ENCODE data around the gene SENP1. TPM values are rescaled to one million over a fixed set of nuclear protein-coding genes. Genes with fewer than 3 reads are reported as not detected.

Gene SENP1
- total RNA-seq, 4 donors from 2014 or later = 2.2 to 20.3 (median 10.5) TPM

DNA sequence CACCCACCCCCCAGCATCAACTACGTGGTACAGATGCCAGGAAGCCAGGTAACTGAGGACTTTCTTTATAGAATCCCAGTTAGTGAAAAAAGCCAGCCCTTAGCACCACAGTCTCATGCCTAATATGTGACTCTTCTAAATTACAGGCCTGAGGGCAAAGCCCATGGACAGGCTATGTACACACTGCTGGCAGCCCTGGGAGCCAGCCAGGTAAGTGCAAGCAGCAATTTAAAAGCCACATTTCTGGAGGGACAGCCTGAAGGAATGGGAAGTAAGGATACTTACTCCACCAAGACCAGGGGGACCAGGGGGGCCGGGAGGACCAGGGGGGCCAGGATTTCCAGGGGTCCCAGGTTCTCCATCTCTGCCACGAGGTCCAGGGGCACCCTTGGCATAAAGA lies 108.6 kb downstream of the SENP1 start:
- in situ Hi-C loops (cut with MboI; ENCODE audit: low pct_ligation_motif_present in 1 of 4, low pct_unique_long_range_greater_than_20kb in 1 of 4, low sequenced_read_pairs in 3 of 4) (no loop called here), intact Hi-C loops (cut with DNase I; ENCODE audit: low total_unique reads) (no loop called here)
- Histone ChIP-seq H3K36me3 (no peaks in the 10 kb centered on the region), H3K4me1 (peaks cover 6 to 25% (median 16%) of the 10 kb centered on the region in 4 donors), H3K27ac (no peak overlapping the region), H3K4me3 (no peak overlapping the region), H3K9me3 (no peaks in the 10 kb centered on the region), H3K27me3 (peaks cover 54% of the 10 kb centered on the region)
- WGBS, 2 donors (ENCODE audit: low coverage in 1 of 2) = 46 to 69% methylated on average over 2 to 3 of the region's 3 CpGs
- TF ChIP-seq POLR2AphosphoS5 (IDR thresholded peaks at IDR 0.05) (no peak), EP300 (IDR thresholded peaks at IDR 0.05; ENCODE audit: low read depth) (no peak)
- DNase-seq = no peak

DNA sequence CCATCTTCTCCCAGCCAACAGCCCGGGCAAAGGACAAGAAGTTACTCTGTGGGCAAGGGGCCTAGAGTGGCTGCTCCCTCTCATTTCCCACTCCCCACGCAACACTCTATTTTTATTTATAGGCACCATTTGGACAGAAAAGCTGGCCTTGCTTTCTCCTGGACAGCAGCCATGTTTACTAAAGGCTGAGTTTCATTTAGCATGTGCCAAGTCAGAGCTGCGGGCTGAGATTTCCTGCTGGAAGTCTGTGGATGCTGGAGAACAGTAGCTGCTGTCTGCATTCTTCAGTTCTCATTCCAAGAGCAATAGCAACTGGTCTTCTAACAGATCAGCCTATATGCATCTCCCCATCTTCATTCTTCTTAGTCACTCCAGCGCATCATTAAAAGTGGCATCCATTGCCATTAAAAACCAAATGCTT lies 109.9 kb downstream of the SENP1 start:
- 44 to 61% methylated on average over 2 to 4 of the region's 4 CpGs for WGBS, 2 donors (ENCODE audit: low coverage in 1 of 2)

DNA sequence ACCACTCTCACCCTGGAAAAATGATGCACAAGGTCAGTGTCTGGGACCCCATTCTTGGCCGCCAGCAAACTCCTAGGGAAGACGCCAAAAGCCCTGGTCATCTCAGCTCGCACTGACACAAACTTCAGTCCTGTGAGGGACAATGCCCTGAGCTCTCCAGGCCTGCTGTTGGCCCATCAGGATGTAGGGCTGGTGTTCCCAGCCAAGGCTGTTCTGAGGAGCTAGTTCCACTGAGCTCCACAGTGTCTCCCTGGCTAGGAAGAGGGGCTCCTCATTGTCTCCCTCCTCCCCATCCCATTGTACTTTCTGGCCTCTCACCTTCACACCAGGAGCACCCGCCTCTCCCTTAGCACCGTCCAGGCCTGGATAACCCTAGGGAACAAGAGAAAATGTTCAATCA lies 112.4 kb downstream of the SENP1 start:
- no peak overlapping the region for H3K4me3 ChIP-seq
- in situ Hi-C loops (cut with MboI; ENCODE audit: low pct_ligation_motif_present in 1 of 4, low pct_unique_long_range_greater_than_20kb in 1 of 4, low sequenced_read_pairs in 3 of 4) = no loop called here
- no peak for DNase-seq
- no peak overlapping the region for H3K27ac ChIP-seq
- peaks cover 0 to 13% (median 0%) of the 10 kb centered on the region in 4 donors for H3K4me1 ChIP-seq
- whole genome bisulfite sequencing, 2 donors (ENCODE audit: low coverage in 1 of 2) = 88% methylated on average over 5 of the region's 5 CpGs; no CpG with 5 or more reads in 1 of the 2 donors
- no peaks in the 10 kb centered on the region for H3K9me3 ChIP-seq
- H3K27me3 ChIP-seq = peaks cover 17% of the 10 kb centered on the region
- no peaks in the 10 kb centered on the region for H3K36me3 ChIP-seq
- TF ChIP-seq EP300 (IDR thresholded peaks at IDR 0.05; ENCODE audit: low read depth) (no peak), POLR2AphosphoS5 (IDR thresholded peaks at IDR 0.05) (no peak), POLR2A (IDR thresholded peaks at IDR 0.05) (no peak)
- TF ChIP-seq, protein P1, sequence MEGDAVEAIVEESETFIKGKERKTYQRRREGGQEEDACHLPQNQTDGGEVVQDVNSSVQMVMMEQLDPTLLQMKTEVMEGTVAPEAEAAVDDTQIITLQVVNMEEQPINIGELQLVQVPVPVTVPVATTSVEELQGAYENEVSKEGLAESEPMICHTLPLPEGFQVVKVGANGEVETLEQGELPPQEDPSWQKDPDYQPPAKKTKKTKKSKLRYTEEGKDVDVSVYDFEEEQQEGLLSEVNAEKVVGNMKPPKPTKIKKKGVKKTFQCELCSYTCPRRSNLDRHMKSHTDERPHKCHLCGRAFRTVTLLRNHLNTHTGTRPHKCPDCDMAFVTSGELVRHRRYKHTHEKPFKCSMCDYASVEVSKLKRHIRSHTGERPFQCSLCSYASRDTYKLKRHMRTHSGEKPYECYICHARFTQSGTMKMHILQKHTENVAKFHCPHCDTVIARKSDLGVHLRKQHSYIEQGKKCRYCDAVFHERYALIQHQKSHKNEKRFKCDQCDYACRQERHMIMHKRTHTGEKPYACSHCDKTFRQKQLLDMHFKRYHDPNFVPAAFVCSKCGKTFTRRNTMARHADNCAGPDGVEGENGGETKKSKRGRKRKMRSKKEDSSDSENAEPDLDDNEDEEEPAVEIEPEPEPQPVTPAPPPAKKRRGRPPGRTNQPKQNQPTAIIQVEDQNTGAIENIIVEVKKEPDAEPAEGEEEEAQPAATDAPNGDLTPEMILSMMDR (IDR thresholded peaks at IDR 0.05) = no peak
- intact Hi-C loops (cut with DNase I; ENCODE audit: low total_unique reads) = no loop called here

More for the DNA sequence above, 109.9 kb downstream of the SENP1 start:
- Histone ChIP-seq H3K27ac (no peak overlapping the region), H3K4me3 (no peak overlapping the region), H3K36me3 (no peaks in the 10 kb centered on the region), H3K9me3 (no peaks in the 10 kb centered on the region), H3K27me3 (peaks cover 41% of the 10 kb centered on the region), H3K4me1 (peaks cover 0 to 12% (median 4%) of the 10 kb centered on the region in 4 donors)
- TF ChIP-seq POLR2A (IDR thresholded peaks at IDR 0.05) (no peak), POLR2AphosphoS5 (IDR thresholded peaks at IDR 0.05) (no peak), EP300 (IDR thresholded peaks at IDR 0.05; ENCODE audit: low read depth) (no peak)
- TF ChIP-seq, protein P1 (IDR thresholded peaks at IDR 0.05) = no peak
- no peak for DNase-seq
- in situ Hi-C loops (cut with MboI; ENCODE audit: low pct_ligation_motif_present in 1 of 4, low pct_unique_long_range_greater_than_20kb in 1 of 4, low sequenced_read_pairs in 3 of 4) (no loop called here), intact Hi-C loops (cut with DNase I; ENCODE audit: low total_unique reads) (no loop called here)

Small RNA genes within 50 kb of the gene (small RNA-seq; reads per million reads assigned to genes)
- gene MIR6505 (0 to 0.70 (median 0.06) reads per million in 4 donors), gene RNU6-1203P (0 reads per million in 4 donors)

Other genes with a start within 250 kb of the SENP1 start
- gene VDR, start 201.1 kb downstream of the SENP1 start, total RNA-seq = 100 to 1,000 TPM in 2 of 4 donors, 10 to 100 TPM in 2; 62.3 to 191 (median 117) TPM
- 100 to 1,000 TPM in 2 of 4 donors, 10 to 100 TPM in 2; 51.9 to 258 (median 113) TPM for gene TMEM106C, start 142.5 kb downstream of the SENP1 start, total RNA-seq
- 1 to 10 TPM in 2 of 4 donors, under 1 TPM in 2; 0.16 to 4.2 (median 1.9) TPM for gene COL2A1, start 101.6 kb downstream of the SENP1 start, total RNA-seq
- gene PFKM, start 13.3 kb upstream of the SENP1 start, total RNA-seq = 10 to 100 TPM; 21.7 to 48.8 (median 32.7) TPM
- 10 to 100 TPM; 13.3 to 39.0 (median 23.3) TPM for gene ASB8, start 51.4 kb upstream of the SENP1 start, total RNA-seq
- under 1 TPM in 2 of 4 donors, not detected in 2; 0.27 to 0.79 TPM for gene CCDC184, start 77.6 kb upstream of the SENP1 start, total RNA-seq
- gene OR10AD1, start 97.2 kb upstream of the SENP1 start, total RNA-seq = not detected
- 10 to 100 TPM; 11.5 to 27.7 (median 15.2) TPM for gene ZNF641, start 244.8 kb upstream of the SENP1 start, total RNA-seq